Activated CD8-positive, alpha-beta T cell treated with anti-CD3 and anti-CD28 coated beads for 36 hours (primary cell): ENCODE data around the gene S1PR2. TPM values are rescaled to one million over a fixed set of nuclear protein-coding genes. Genes with fewer than 3 reads are reported as not detected.

ENCODE experiments used
- ATAC-seq: fragments of 200-7000 bp; cut with Tn5 transposase; one replicate; pipeline ENCODE4 v1.10.0; 2021; ENCODE audit warnings: mild to moderate bottlenecking, moderate library complexity
- CTCF ChIA-PET: fragments of 350-600 bp; sonication (Branson Sonifier 250); formaldehyde crosslinking; loops from one replicate; lab custom pipeline; 2021; ENCODE audit warnings: antibody characterized with exemption; lab: Charles Lee
- POLR2A ChIA-PET: fragments of 350-600 bp; sonication (Branson Sonifier 250); formaldehyde crosslinking; loops from one replicate; lab custom pipeline; 2021; ENCODE audit warnings: antibody characterized with exemption; lab: Charles Lee
- DNase-seq: peaks from one replicate; pipeline ENCODE4 v3.0.0-alpha.2; 2020
- H3K27ac Mint-ChIP-seq: one replicate; pipeline ENCODE4 v1.8.0; 2021; ENCODE audit warnings: mild to moderate bottlenecking, mixed read lengths
- H3K27me3 Mint-ChIP-seq: one replicate; pipeline ENCODE4 v1.8.0; 2021; ENCODE audit warnings: mixed read lengths
- H3K36me3 Mint-ChIP-seq: one replicate; pipeline ENCODE4 v1.8.0; 2021; ENCODE audit warnings: low read depth, mixed read lengths
- H3K4me1 Mint-ChIP-seq: one replicate; pipeline ENCODE4 v1.8.0; 2021; ENCODE audit warnings: low read depth, mixed read lengths
- H3K4me3 Mint-ChIP-seq: one replicate; pipeline ENCODE4 v1.8.0; 2021; ENCODE audit warnings: mild to moderate bottlenecking, moderate library complexity, mixed read lengths
- H3K9me3 Mint-ChIP-seq: one replicate; pipeline ENCODE4 v1.8.0; 2021; ENCODE audit warnings: mixed read lengths
- intact Hi-C: fragments of 100-400 bp; cut with micrococcal nuclease; formaldehyde crosslinking; loops from one replicate; pipeline ENCODE4 v1.10.0; 2022
- total RNA-seq, 2 experiments: library from RNA; stranded (reverse); gene quantifications; one replicate each; pipeline ENCODE4 v1.2.3, GENCODE V29; 2021
- TF ChIP-seq, protein P1 (sequence below): fragments of 200-600 bp; IDR thresholded peaks from one replicate; pipeline ENCODE4 v1.8.0; 2022; ENCODE audit warnings: antibody characterized with exemption, mild to moderate bottlenecking

Gene S1PR2, protein sequence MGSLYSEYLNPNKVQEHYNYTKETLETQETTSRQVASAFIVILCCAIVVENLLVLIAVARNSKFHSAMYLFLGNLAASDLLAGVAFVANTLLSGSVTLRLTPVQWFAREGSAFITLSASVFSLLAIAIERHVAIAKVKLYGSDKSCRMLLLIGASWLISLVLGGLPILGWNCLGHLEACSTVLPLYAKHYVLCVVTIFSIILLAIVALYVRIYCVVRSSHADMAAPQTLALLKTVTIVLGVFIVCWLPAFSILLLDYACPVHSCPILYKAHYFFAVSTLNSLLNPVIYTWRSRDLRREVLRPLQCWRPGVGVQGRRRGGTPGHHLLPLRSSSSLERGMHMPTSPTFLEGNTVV
- total RNA-seq, result 1 to 10 TPM; 6.3 to 6.6 TPM

DNA sequence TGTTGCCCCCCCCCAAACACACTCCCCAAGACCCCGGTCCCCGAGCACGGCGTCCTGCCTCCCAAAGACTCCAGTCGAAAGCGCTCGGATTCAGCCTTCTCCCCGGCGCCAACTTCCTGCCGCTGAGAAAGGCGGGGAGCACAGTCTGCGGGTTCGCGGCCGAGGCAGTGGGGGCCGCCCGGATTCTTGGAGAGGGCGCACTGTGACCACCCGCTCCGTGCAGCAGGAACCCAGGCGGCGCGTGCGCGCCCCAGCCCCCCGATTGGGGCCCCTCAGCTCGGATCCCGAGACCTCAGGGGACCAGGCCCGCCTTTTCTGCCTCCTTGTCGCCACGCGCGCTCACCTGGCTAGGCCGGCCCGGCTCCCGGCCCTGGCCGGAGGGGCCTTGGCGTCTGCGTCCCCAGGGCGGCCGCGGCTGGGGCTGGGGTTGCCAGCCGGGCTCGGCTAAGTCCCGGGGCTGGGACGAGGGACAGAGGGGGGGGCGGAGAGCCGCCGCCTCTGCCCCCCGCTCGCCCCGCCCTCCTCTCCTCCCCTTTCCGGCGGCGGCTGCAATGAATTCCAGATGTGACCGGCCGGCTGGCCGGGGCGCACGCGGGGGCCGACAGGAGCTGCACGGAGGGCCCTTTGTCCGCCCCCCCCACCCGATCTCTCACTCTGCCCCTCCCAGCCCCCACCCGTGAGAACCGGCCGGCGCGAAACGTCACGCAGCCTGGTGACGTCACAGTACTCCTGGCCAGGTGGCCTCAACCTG is at the start of gene S1PR2:
TSS of gene S1PR2 (minus strand) at position 471 of the 751 bp plus-strand sequence. CDS start 6,426 bp downstream, outside the sequence.
- peaks cover 27% of the 10 kb centered on the region for H3K4me1 Mint-ChIP-seq
- CTCF ChIA-PET, result interaction anchor here (0.9 to 3.8 kb wide), 5 partner anchors 18 to 158 kb away, joined by 3 to 23 read pairs (median 3); partner anchors contain the start of genes ICAM5 and MRPL4

DNA sequence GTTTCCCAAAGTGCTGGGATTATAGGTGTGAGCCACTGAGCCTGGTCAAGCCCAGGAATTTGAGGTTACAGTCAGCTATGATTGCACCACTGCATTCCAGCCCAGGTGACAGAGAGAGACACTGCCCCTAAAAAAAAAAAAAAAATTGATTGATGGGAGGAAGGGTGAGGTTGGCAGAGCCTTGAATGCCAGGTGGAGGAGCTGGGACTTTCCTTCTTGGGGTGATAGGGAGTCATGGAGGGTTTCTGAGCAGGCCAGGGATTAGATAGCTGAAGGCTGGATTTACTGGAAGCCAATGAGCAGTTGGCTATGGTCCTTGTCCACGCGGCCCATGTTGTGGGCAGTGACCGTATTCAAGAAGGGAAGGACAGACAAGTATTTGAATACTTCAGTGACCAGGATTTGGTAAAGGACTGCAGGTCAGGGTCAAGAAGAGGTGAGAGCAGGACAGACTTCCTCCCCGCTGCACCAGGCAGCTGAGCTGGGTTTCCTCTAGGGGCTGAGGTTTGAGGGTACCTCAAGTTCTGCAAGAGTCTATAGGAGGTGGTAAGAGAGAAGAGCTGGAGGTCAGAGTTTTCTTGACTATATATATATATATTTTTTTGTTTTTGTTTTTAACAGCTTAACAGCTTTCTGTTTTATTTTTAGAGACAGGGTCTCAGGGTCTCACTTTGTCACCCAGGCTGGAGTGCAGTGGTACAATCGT is 48.8 kb upstream of the S1PR2 start:
- intact Hi-C loops, result no loop called here
- peaks cover 16% of the 10 kb centered on the region for H3K4me1 Mint-ChIP-seq
- ATAC-seq (no peak), DNase-seq (no peak)
- no peaks in the 10 kb centered on the region for H3K9me3 Mint-ChIP-seq
- TF ChIP-seq, protein P1, sequence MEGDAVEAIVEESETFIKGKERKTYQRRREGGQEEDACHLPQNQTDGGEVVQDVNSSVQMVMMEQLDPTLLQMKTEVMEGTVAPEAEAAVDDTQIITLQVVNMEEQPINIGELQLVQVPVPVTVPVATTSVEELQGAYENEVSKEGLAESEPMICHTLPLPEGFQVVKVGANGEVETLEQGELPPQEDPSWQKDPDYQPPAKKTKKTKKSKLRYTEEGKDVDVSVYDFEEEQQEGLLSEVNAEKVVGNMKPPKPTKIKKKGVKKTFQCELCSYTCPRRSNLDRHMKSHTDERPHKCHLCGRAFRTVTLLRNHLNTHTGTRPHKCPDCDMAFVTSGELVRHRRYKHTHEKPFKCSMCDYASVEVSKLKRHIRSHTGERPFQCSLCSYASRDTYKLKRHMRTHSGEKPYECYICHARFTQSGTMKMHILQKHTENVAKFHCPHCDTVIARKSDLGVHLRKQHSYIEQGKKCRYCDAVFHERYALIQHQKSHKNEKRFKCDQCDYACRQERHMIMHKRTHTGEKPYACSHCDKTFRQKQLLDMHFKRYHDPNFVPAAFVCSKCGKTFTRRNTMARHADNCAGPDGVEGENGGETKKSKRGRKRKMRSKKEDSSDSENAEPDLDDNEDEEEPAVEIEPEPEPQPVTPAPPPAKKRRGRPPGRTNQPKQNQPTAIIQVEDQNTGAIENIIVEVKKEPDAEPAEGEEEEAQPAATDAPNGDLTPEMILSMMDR, result no peak
- ChIA-PET POLR2A (interaction anchor here (0.7 to 3.0 kb wide), 6 partner anchors 9 to 109 kb away, joined by 3 to 23 read pairs (median 4); partner anchors contain the start of genes ICAM1, ICAM4 and ICAM5), CTCF (interaction anchor here (1.2 to 4.4 kb wide), 3 partner anchors 10 to 109 kb away, joined by 4 to 24 read pairs (median 21); partner anchors contain the start of gene ICAM1)
- H3K36me3 Mint-ChIP-seq, result peaks cover 52% of the 10 kb centered on the region
- H3K27ac Mint-ChIP-seq, result peak overlapping the region; percentile 34
- H3K27me3 Mint-ChIP-seq, result no peaks in the 10 kb centered on the region
- no peak overlapping the region for H3K4me3 Mint-ChIP-seq

More for the DNA sequence above, at the start of gene S1PR2:
- POLR2A ChIA-PET, result interaction anchor here (1.0 kb wide), 1 partner anchor 37 kb away, joined by 4 read pairs; the partner anchor contains the start of gene DNMT1
- DNase-seq (peak; percentile 80), ATAC-seq (peak; percentile 55)
- H3K4me3 Mint-ChIP-seq, result peak within 1 kb of the TSS; percentile 82
- H3K27ac Mint-ChIP-seq, result peak within 1 kb of the TSS; percentile 81
- intact Hi-C loops, result no loop called here
- no peaks in the 10 kb centered on the region for H3K9me3 Mint-ChIP-seq
- no peaks in the 10 kb centered on the region for H3K27me3 Mint-ChIP-seq
- H3K36me3 Mint-ChIP-seq, result no peaks in the 10 kb centered on the region
- TF ChIP-seq, protein P1, result no peak

DNA sequence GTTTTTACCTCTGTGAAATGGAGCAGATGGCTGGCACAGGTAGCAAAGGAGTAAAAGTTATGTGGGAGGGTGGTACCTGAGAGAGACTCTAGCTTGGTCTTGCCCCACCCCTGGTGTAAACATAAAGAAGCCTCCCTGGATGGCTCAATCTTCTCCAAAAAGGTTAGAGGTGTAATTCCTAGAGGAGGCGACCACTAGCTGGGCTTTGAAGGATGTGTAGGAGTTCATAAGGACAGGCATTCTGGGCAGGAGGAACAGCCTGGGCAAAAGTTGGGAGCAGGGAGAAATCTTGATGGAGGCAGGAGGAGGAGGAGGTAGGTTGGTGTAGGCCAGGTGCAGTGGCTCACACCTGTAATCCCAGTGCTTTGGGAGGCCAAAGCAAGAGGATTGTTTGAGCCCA is 47.8 kb upstream of the S1PR2 start:
- TF ChIP-seq, protein P1, result no peak
- no peaks in the 10 kb centered on the region for H3K9me3 Mint-ChIP-seq
- intact Hi-C loops, result no loop called here
- ATAC-seq (no peak), DNase-seq (no peak)
- no peak overlapping the region for H3K4me3 Mint-ChIP-seq
- CTCF ChIA-PET, result interaction anchor here (0.8 to 4.4 kb wide), 2 partner anchors 9 to 110 kb away, joined by 4 to 24 read pairs; no protein-coding TSS in a partner anchor
- peaks cover 51% of the 10 kb centered on the region for H3K36me3 Mint-ChIP-seq
- no peaks in the 10 kb centered on the region for H3K27me3 Mint-ChIP-seq
- H3K27ac Mint-ChIP-seq, result no peak overlapping the region
- POLR2A ChIA-PET, result interaction anchor here (2.5 to 3.0 kb wide), 2 partner anchors 8 to 10 kb away, joined by 22 to 23 read pairs; partner anchors contain the start of genes ICAM1, ICAM4 and ICAM5
- H3K4me1 Mint-ChIP-seq, result peaks cover 22% of the 10 kb centered on the region

DNA sequence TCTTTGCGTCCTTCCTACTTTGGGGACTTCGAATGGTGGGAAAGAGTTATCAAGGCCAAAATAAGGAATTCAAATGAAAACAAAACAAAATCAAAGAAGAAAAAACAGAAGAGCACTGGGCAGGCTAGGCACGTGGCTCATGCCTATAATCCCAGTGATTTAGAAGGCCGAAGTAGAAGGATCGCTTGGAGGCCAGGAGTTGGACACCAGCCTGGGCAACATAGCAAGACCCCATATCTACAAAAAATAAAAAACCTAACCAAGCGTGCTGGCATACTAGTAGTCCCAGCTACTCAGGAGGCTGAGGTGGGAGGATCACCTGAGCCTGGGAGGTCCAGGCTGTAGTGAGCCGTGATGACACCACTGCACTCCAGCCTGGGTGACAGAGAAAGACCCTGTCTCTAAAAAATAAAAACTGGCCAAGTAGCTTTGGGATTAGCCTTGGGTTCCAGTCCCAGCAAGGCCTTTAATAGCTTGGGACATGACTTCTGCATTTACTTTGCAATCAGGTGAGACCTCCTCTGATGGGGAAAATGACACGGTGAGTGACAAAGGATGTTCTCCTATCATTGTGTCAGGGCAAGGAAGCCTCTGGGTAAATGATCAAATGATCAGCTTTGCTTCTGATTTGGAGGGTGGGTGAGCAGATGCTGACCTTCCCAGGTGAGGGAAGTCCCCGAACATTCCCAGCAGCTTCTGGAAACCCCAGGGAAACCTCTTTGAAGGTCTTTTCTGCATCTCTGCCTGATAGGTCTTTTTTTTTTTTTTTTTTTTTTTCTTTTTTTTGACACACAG is 46.9 kb upstream of the S1PR2 start:
- no peaks in the 10 kb centered on the region for H3K9me3 Mint-ChIP-seq
- intact Hi-C loops, result no loop called here
- ChIA-PET POLR2A (interaction anchor here (1.4 to 3.0 kb wide), 3 partner anchors 8 to 18 kb away, joined by 7 to 23 read pairs (median 22); partner anchors contain the start of genes ICAM1, ICAM4 and ICAM5), CTCF (interaction anchor here (0.8 to 4.4 kb wide), 3 partner anchors 8 to 111 kb away, joined by 3 to 24 read pairs (median 4); no protein-coding TSS in a partner anchor)
- TF ChIP-seq, protein P1, result no peak
- peaks cover 46% of the 10 kb centered on the region for H3K36me3 Mint-ChIP-seq
- H3K27ac Mint-ChIP-seq, result no peak overlapping the region
- ATAC-seq (no peak), DNase-seq (no peak)
- peaks cover 24% of the 10 kb centered on the region for H3K4me1 Mint-ChIP-seq
- no peaks in the 10 kb centered on the region for H3K27me3 Mint-ChIP-seq
- H3K4me3 Mint-ChIP-seq, result no peak overlapping the region
